RWPE1 (cell line): ENCODE data around the gene ADARB1.

Experiments
- CTCF ChIA-PET: fragments of 350-600 bp; sonication (Branson Sonifier 250); formaldehyde crosslinking; extraction: SDS; loops from one replicate; lab custom pipeline; 2021; lab: Yijun Ruan, JAX
- POLR2A ChIA-PET: fragments of 400-600 bp; formaldehyde crosslinking; extraction: SDS; loops from one replicate; lab custom pipeline; 2020; ENCODE audit warnings: antibody characterized with exemption; ENCODE audit not compliant: low non-redundant PET; lab: Yijun Ruan, JAX
- DNase-seq: peaks from one replicate; pipeline ENCODE4 v3.0.0; 2012; ENCODE audit warnings: low spot score
- H3K27ac ChIP-seq: fragments of 450-650 bp; 2 replicates; pipeline ENCODE4 v1.5.1; 2017
- TF ChIP-seq, protein P1 (sequence below): fragments of 450-650 bp; conservative IDR thresholded peaks from 2 replicates; pipeline ENCODE4 v1.5.1; 2017; ENCODE audit warnings: low read depth, mild to moderate bottlenecking

The ADARB1 gene

DNA sequence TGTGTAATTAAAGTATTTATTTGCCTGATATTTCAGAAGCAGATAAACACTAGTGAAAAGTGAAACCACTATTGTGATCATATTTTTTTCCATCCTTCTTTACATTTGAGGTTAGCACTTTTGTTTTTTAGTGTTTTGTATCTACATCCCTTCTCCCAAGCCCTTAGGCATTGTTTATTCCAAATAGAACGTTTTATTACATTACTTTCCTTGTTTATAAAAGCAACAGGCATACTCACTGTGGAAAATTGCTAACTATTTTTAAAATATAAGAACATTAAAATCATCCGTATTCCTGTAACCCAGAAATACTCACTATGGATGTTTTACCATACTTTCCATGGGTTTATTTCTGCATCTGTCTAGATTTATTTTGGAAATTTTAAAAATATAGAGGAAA, 109.5 kb downstream of the ADARB1 start:
- no peak for DNase-seq
- ChIA-PET POLR2A (no interaction called here), CTCF (no interaction called here)
- H3K27ac ChIP-seq: no peak overlapping the region
- TF ChIP-seq, protein P1, sequence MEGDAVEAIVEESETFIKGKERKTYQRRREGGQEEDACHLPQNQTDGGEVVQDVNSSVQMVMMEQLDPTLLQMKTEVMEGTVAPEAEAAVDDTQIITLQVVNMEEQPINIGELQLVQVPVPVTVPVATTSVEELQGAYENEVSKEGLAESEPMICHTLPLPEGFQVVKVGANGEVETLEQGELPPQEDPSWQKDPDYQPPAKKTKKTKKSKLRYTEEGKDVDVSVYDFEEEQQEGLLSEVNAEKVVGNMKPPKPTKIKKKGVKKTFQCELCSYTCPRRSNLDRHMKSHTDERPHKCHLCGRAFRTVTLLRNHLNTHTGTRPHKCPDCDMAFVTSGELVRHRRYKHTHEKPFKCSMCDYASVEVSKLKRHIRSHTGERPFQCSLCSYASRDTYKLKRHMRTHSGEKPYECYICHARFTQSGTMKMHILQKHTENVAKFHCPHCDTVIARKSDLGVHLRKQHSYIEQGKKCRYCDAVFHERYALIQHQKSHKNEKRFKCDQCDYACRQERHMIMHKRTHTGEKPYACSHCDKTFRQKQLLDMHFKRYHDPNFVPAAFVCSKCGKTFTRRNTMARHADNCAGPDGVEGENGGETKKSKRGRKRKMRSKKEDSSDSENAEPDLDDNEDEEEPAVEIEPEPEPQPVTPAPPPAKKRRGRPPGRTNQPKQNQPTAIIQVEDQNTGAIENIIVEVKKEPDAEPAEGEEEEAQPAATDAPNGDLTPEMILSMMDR: no peak

DNA sequence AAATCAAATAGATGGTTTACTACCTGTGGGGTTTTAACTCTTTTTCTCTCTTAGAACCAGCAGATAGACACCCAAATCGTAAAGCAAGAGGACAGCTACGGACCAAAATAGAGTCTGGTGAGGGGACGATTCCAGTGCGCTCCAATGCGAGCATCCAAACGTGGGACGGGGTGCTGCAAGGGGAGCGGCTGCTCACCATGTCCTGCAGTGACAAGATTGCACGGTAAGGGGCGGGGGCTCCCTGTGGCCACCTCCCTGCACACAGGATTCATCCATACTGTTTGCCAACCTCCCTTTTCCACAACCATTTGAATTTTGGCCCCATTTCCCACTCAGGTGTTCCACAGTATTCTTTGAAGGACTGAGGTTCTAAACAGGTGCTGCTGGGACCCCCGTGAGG, 110.5 kb downstream of the ADARB1 start:
- TF ChIP-seq, protein P1: no peak
- H3K27ac ChIP-seq: no peak overlapping the region
- POLR2A ChIA-PET: no interaction called here
- CTCF ChIA-PET: no interaction called here
- no peak for DNase-seq

DNA sequence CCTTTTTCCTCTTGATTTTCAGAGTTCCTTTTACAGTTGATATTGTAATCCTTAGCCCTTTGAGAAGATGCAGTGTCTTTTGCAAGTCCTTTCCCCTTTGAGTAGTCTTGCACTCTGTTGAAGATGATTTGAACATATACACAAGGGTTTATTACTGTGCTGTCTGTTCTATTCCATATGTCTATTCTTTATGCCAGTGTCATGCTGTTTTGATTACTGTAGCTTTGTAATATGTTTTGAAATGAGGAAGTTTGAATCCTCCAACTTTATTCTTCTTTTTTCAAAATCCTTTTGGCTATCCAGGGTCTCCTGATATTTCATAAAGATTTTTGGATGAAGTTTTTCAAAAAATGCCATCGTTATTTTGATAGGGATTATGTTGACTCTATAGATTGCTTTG, 112.3 kb downstream of the ADARB1 start:
- TF ChIP-seq, protein P1: no peak
- H3K27ac ChIP-seq: no peak overlapping the region
- POLR2A ChIA-PET: no interaction called here
- CTCF ChIA-PET: no interaction called here
- DNase-seq: no peak

DNA sequence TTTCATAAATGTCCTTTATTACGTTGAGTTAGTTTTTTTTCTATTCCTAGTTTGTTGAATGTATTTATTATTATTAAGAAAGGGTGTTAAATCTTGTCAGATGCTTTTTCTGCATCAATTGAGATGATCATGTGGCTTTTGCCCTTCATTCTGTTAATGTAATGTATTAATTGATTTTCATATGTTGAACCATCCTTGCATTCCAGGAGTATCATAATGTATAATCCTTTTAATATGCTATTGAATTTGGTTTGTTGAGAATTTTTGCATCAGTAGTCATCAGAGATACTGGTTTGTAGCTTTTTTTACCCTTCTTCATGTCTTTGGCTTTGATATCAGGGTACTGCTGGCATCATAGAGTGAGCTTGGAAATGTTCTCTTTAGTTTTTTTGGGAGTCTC, 113.3 kb downstream of the ADARB1 start:
- no peak overlapping the region for H3K27ac ChIP-seq
- ChIA-PET POLR2A (no interaction called here), CTCF (no interaction called here)
- TF ChIP-seq, protein P1: no peak
- DNase-seq: no peak

DNA sequence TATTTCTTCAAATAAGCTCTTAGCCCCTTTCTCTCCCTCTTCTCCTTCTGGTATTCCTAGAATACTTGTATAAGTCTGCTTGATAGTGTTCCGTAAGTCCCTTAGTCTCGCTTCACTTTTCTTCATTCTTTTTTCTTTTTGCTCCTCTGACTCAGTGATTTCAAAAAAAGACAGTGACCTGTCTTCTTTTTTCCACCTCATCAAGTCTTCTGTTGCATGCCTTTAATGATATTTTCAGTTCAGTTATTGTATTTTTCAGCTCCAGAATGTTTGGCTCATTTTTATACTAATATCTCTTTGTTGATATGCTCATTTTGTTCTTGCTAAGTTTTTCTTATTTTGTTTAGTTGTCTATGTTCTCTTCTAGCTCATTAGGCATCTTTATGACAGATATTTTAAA, 115.6 kb downstream of the ADARB1 start:
- TF ChIP-seq, protein P1: no peak
- H3K27ac ChIP-seq: no peak overlapping the region
- ChIA-PET CTCF (interaction anchor here (0.9 to 1.0 kb wide), 2 partner anchors 10 to 50 kb away, joined by 3 to 4 read pairs; no protein-coding TSS in a partner anchor), POLR2A (no interaction called here)
- DNase-seq: no peak

DNA sequence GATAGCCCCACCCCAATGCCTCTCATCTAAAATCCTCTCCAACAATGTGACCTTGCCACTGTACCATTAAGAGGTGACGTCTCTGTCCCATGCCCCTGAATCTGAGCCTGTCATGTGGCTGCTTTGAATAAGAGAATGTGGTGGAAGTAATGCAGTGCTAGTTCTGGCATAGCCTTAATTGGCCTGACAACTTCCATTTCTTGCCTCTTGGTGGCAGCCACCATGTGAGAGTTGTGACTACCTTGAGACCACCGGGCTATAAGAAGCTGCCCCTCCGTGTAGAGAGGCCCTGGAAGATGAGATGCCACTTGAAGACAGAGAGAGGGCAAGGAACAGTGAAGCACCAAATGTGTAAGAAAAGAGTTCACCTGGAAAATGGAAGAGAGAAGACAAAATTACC, 118.0 kb downstream of the ADARB1 start:
- H3K27ac ChIP-seq: no peak overlapping the region
- POLR2A ChIA-PET: no interaction called here
- TF ChIP-seq, protein P1: no peak
- CTCF ChIA-PET: no interaction called here
- no peak for DNase-seq

DNA sequence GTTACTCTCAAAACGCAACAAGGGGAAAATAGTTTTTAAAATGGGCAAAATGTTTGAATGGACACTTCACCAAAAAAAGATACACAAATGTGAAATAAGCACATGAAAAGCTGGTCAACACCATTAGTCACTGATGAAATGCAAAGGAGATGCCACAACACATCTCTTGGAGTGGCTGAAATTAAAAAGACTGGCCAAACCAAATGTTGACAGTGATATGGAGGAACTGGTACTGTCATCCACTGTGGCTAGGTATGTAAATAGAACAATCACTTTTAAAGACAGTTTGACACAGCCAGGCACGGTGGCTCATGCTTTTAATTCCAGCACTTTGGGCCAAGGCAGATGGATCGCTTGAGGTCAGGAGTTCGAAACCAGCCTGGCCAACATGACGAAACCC, 122.2 kb downstream of the ADARB1 start:
- DNase-seq: no peak
- H3K27ac ChIP-seq: no peak overlapping the region
- TF ChIP-seq, protein P1: no peak
- CTCF ChIA-PET: no interaction called here
- POLR2A ChIA-PET: no interaction called here
